NCI-H345 (cell line): ENCODE data around the gene ZNF567.
"Not testable (repeated sequence)": the region's sequence is repeated elsewhere in the genome, so short reads cannot be mapped to it uniquely, and the experiment has no call there.

ENCODE experiments used
- DNase-seq: peaks from one replicate; lab custom pipeline; 2025; lab: John Stamatoyannopoulos, UW

ZNF567 gene

DNA sequence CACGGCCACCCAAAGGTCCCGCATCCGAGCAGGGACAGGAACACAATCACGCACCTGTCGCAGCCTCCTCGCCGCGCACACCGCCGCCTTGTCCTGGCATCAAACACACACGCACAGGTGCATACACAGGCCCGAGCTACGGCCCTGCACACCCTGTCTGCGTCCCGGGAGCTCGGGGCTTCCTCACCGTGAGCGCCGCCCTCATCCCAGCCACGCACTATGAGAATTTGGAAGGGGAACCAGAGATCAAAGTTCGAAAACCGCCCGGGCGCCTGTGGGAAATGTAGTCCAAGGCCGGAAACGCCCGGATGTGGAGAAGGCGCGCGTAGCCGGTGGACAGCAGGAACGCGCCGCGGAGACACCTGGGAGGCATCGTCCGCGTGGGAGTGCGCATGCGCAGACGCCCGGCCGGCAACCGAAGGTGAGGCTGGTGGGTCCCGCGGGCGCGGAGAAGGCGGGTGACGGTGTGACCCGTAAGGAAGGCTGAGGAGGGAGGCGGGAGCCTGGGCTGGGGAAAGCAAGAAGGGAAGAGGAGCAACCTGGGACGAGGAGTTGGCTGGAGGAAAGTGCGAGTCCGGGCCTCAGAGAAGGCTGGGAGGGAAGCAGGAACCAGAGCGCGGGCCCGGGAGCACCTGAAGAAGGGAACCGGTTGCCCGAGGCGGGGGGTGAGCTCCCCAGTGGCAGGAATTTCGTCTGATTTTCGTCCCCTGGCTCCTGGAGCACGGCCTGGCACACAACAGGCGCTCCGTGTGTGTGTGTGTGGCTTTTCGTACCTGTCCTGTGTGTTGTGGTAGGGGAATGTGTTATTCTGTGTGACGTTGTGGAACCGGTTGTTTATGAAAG is at the start of gene ZNF567:
Gene ZNF567, plus strand, starts transcription at position 399 of the 843 bp plus-strand sequence. CDS start 7,256 bp downstream, outside the sequence.
- DNase-seq: peak; percentile 100

DNA sequence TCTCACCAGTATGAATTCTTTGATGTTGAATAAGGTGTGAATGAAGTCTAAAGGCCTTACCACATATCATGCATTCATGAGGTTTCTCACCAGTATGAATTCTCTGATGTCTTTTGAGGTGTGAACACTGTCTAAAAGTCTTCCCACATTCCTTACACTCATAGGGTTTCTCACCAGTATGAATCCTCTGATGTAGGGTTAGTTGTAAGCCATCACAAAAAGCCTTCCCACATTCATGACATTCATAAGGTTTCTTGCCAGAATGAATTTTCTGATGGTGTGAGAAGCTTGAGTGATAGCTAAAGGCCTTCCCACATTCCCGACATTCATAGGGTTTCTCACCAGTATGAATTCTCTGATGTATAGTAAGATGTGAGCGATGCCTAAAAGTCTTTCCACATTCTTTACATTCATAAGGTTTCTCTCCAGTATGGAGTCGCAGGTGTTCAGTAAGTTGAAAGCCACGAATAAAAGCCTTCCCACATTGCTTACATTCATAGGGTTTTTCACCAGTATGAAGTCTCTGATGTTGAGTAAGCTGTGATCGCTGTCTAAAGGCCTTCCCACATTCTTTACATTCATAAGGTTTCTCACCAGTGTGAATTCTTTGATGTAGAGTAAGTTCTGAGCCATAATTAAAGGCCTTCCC is 48.4 kb upstream of the ZNF567 start:
- no peak for DNase-seq

DNA sequence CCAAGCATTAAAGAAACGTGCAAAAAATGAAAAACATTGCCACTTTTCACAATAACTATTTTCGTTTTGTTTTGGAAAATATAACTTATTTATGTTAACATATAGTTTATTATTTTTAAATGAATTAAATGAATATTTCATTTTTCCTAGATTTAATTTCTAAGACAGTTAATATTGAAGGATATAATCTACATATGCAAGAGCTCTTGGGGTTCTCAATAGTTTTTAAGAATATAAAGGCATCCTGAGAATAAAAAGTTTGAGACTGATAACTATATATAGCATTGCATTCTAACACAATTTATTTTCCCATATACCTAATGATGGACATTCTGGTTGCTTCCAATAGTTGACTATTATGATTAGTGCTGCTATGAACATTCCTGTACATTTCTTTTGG is 40.7 kb upstream of the ZNF567 start:
- DNase-seq: no peak

DNA sequence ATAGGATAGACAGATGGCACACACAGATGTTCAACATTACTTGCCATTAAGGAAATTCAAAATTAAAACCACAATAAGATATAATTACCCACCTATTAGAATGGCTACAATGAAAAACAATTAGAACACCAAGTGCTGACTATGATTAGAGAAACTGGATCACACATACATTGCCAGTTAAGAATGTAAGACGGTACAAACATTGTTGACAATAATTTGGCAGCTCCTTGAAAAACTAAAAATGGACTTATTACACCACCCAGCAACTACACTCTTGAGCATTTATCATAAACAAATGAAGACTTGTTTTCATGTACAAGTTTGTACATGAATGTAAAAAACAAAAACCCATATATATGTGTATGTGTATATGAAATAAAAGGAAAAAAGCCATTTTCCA is 34.5 kb upstream of the ZNF567 start:
- no peak for DNase-seq

DNA sequence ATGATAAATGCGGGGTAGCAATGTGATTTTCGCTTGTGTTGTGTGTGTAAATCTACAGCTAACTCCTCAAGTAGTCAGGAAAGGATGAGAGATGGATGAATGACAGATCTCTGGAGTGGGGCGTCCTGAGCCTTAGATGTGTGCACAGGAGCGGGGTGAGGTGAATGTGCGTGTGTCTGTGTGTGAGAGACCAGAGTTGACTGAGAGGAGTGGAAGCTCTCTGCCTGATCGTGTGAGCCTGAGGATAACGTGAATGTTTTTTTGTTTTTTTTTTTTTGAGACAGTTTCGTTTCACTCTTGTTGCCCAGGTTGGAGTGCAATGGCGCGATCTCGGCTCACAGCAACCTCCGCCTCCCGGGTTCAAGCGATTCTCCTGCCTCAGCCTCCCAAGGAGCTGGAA is 21.6 kb upstream of the ZNF567 start:
- DNase-seq: no peak

- DNase-seq: no peak
Measured at GRCh38 chr19:36668646-36669045, 18.8 kb upstream of the ZNF567 start.

GRCh38 chr19:36672368-36672767 is 15.0 kb upstream of the ZNF567 start:
- DNase-seq: no peak

DNA sequence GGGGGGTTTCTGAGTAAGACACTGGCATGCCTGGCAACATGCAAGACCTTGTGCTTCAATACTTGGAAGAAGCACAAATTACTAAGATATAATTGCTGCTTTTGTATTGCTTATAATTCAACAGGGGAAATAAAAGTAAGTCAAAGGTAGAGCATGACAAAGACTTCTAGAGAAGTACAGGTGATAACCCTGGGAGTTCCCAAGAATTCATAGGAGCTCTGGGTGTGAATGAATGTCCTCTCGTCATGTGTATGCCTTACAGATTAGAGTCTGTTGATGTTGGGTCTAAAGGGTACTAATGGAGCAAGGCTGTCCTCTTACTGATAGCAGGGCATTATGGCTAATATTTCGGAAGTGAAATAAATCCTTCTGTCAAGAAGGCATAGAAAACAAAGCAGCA is 13.2 kb upstream of the ZNF567 start:
- no peak for DNase-seq

- no peak for DNase-seq
Measured at GRCh38 chr19:36679455-36679854, 8.0 kb upstream of the ZNF567 start.

DNA sequence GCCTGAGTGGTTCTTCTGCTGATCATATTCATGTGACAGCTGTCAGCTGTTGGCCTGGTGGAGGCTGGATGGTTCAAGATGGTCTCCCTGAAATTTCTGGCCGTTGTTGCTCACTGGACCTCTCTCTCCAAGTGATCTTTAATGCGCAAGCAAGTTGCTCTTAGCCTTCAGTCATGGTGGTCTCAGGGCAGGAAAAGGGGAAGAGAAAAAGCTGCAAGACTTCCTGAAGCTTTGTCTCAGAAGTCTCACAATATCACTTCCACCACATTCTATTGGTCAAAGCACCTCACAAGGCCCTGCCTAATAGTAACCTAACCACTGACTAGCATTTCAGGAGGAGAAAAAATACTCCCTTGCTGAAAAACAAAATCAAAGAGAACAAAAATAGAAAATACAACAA is 1.6 kb upstream of the ZNF567 start:
- no peak for DNase-seq

GRCh38 chr19:36686365-36687213 is 823 bp upstream of the ZNF567 start:
- DNase-seq: peak; percentile 54

DNA sequence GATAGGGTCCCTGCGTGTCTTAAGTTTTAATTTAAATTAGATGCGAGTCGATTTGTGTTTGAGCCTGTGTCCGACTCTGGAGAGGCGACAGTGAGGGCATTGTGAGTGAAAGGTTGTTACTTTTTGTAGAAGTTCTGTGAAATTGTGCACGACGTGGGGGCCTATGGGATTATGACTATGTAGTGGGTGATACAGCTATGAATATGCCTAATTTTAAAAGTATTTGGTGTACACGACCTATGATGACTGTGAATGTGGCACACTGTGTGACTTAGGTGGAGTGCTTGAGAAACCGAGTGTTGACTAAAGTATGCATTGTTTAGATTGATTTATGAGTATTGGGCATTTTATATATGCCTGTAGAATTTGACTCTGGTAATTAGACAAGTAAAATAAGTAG is 646 bp downstream of the ZNF567 start:
- DNase-seq: no peak

- DNase-seq: no peak
Measured at GRCh38 chr19:36707134-36707533, 19.7 kb downstream of the ZNF567 start.

- no peak for DNase-seq
Measured at GRCh38 chr19:36709423-36709822, 22.0 kb downstream of the ZNF567 start.

- no peak for DNase-seq
Measured at GRCh38 chr19:36719687-36720556, 32.5 kb downstream of the ZNF567 start.

DNA sequence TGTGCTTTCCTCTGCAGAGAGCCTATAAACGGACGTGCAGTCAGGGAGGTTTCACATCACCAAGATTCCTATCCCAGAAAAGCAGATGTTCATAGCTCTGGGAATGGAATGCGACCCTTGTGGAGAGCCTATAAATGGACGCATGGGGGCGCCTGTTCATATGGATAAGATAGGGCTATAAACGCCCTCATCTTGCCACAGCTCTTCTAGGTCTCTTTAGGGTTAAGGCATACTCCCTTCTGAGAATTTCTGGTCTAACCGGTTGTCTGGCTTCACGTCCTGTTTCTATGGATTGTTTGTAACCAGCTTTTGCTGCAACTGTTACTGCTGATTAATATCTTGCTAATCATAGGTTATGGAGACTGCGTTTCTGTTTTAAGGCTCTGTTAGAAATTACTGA is 48.8 kb downstream of the ZNF567 start:
- not testable (repeated sequence) for DNase-seq

DNA sequence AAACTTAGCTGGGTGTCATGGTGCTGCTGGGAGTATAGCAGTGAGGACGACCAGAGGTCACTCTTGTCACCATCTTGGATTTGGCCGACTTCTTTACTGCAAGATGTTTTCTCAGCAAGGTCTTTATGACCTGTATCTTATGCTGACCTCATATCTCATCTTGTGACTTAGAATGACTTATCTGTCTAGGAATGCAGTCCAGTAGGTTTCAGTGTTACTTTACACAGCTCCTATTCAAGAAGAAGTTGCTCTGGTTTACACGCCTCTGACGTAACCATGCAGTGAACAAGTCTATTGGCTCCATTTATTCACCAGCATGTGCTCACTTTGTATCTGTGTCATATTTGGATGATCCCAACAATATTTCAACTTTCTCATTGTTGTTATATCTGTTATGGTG is 58.5 kb downstream of the ZNF567 start:
- no peak for DNase-seq

GRCh38 chr19:36747750-36748149 is 60.3 kb downstream of the ZNF567 start:
- DNase-seq: no peak

DNA sequence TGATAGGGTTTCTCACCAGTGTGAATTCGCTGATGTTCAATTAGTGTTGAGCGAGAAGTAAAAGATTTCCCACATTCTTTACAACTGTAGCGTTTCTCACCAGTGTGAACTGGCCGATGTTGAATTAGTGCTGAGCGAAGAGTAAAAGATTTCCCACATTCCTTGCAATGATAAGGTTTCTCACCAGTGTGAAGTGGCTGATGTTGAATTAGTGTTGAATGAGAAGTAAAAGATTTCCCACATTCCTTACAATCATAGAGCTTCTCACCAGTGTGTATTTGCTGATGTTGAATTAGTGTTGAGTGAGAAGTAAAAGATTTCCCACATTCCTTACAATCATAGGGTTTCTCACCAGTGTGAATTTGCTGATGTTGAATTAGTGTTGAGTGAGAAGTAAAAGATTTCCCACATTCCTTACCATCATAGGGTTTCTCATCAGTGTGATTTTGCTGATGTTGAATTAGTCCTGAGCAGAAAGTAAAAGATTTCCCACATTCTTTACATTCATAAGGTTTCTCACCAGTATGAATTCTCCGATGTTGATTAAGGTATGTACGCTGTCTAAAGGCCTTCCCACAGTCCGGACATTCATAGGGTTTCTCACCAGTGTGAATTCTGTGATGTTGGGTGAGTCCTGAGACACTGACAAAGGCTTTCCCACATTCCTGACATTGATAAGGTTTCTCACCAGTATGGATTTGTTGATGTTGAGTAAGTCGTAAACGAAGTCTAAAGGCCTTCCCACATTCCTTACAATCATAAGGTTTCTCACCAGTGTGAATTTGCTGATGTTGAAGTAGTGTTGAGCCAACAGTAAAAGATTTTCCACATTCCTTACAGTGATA is 61.2 kb downstream of the ZNF567 start:
- DNase-seq: no peak

DNA sequence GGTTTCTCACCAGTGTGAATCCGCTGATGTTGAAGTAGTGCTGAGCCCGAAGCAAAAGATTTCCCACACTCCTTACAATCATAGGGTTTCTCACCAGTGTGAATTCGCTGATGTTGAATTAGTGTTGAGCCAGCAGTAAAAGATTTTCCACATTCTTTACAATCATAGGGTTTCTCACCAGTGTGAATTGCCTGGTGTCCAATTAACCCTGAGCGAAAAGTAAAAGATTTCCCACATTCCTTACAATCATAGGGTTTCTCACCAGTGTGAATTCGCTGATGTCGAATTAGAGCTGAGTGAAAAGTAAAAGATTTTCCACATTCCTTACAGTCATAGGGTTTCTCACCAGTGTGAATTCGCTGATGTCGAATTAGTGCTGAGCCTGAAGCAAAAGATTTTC is 62.2 kb downstream of the ZNF567 start:
- not testable (repeated sequence) for DNase-seq
